HCT116 (cell line): Measurements from ENCODE around the gene ATF1.

Source experiments
- EZH2 ChIP-seq: fragments of 200-600 bp; sonication (generic); IDR thresholded peaks from 2 replicates; pipeline ENCODE4 v1.6.1; 2017; ENCODE audit warnings: antibody characterized with exemption, mixed run types
- EZH2phosphoT487 ChIP-seq: fragments of 200-600 bp; IDR thresholded peaks from 2 replicates; pipeline ENCODE4 v1.6.1; 2018; ENCODE audit warnings: antibody characterized with exemption, borderline replicate concordance
- POLR2A ChIP-seq: IDR thresholded peaks from 2 replicates; pipeline ENCODE4 v1.7.0; 2011; ENCODE audit warnings: borderline replicate concordance; ENCODE audit not compliant: insufficient read depth, insufficient read length; ENCODE audit errors: extremely low read depth
- POLR2AphosphoS5 ChIP-seq: IDR thresholded peaks from 2 replicates; pipeline ENCODE4 v1.6.1; 2011; ENCODE audit warnings: mild to moderate bottlenecking, low read depth, low read length, moderate library complexity
- RAD21 ChIP-seq: IDR thresholded peaks from 2 replicates; pipeline ENCODE4 v1.6.1; 2012; ENCODE audit warnings: low read depth, mild to moderate bottlenecking
- SP1 ChIP-seq: IDR thresholded peaks from 2 replicates; pipeline ENCODE4 v1.6.1; 2012; ENCODE audit warnings: low read depth
- SRF ChIP-seq: IDR thresholded peaks from 2 replicates; pipeline ENCODE4 v1.6.1; 2012; ENCODE audit warnings: low read depth
- TCF7L2 ChIP-seq: IDR thresholded peaks from 2 replicates; pipeline ENCODE4 v1.7.0; 2011; ENCODE audit warnings: borderline replicate concordance, inconsistent platforms; ENCODE audit not compliant: insufficient read depth, insufficient read length; ENCODE audit errors: extremely low read depth
- TF ChIP-seq, protein P1 (sequence below): IDR thresholded peaks from 2 replicates; pipeline ENCODE4 v1.6.1; 2012
- TF ChIP-seq, protein P2 (sequence below), 3 experiments: fragments of 200-600 bp in 1 of 3; sonication (generic) in 1 of 3; IDR thresholded peaks in 2 of 3; conservative IDR thresholded peaks in 1 of 3; 2 replicates each; pipeline ENCODE4 v1.5.1; 2012 to 2017; ENCODE audit warnings: low read depth in 2 of 3, low read length in 2 of 3, antibody characterized with exemption in 1 of 3, borderline replicate concordance in 1 of 3, control low read depth in 1 of 3, mild to moderate bottlenecking in 1 of 3, mixed read lengths in 1 of 3, mixed run types in 1 of 3, moderate library complexity in 1 of 3; ENCODE audit not compliant: insufficient read depth in 1 of 3
- TF ChIP-seq, protein P3 (sequence below): IDR thresholded peaks from 2 replicates; pipeline ENCODE4 v1.6.1; 2012
- TF ChIP-seq, protein P4 (sequence below): IDR thresholded peaks from 2 replicates; pipeline ENCODE4 v1.6.1; 2011; ENCODE audit warnings: mild to moderate bottlenecking, low read length, moderate library complexity; ENCODE audit not compliant: insufficient replicate concordance; ENCODE audit errors: extremely low read depth

DNA sequence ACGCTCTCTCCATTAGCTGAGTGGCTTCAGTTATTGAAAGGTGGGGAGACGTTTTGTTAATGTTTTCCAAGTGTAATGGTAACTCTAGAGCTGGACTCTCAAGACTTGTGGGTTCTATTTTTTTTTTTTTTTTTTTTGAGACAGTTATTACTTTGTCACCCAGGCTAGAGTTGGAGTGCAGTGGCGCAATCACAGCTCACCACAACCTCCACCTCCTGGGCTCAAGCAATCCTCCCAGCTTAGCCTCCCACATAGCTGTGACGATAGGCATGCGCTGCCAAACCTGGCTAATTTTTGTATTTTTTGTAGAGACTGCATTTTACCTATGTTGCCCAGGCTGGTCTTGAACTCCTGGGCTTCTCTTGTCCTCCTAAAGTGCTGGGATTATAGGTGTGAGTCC, 26.2 kb downstream of the ATF1 start:
- no peak for TF ChIP-seq POLR2A
- TF ChIP-seq, protein P1, sequence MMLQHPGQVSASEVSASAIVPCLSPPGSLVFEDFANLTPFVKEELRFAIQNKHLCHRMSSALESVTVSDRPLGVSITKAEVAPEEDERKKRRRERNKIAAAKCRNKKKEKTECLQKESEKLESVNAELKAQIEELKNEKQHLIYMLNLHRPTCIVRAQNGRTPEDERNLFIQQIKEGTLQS = no peak
- TF ChIP-seq SRF = no peak
- TF ChIP-seq, protein P2, sequence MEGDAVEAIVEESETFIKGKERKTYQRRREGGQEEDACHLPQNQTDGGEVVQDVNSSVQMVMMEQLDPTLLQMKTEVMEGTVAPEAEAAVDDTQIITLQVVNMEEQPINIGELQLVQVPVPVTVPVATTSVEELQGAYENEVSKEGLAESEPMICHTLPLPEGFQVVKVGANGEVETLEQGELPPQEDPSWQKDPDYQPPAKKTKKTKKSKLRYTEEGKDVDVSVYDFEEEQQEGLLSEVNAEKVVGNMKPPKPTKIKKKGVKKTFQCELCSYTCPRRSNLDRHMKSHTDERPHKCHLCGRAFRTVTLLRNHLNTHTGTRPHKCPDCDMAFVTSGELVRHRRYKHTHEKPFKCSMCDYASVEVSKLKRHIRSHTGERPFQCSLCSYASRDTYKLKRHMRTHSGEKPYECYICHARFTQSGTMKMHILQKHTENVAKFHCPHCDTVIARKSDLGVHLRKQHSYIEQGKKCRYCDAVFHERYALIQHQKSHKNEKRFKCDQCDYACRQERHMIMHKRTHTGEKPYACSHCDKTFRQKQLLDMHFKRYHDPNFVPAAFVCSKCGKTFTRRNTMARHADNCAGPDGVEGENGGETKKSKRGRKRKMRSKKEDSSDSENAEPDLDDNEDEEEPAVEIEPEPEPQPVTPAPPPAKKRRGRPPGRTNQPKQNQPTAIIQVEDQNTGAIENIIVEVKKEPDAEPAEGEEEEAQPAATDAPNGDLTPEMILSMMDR (IDR thresholded peaks at IDR 0.05 in 2 of 3, conservative IDR thresholded peaks at IDR 0.05 in 1 of 3; ENCODE audit: borderline replicate concordance in 1 of 3, insufficient read depth in 1 of 3, low read depth in 2 of 3, low read length in 2 of 3) = no peak
- no peak for TF ChIP-seq SP1
- TF ChIP-seq RAD21 = no peak
- no peak for TF ChIP-seq POLR2AphosphoS5
- TF ChIP-seq EZH2 = no peak
- no peak for TF ChIP-seq TCF7L2
- TF ChIP-seq, protein P3, sequence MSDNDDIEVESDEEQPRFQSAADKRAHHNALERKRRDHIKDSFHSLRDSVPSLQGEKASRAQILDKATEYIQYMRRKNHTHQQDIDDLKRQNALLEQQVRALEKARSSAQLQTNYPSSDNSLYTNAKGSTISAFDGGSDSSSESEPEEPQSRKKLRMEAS = no peak
- no peak for TF ChIP-seq EZH2phosphoT487
- TF ChIP-seq, protein P4, sequence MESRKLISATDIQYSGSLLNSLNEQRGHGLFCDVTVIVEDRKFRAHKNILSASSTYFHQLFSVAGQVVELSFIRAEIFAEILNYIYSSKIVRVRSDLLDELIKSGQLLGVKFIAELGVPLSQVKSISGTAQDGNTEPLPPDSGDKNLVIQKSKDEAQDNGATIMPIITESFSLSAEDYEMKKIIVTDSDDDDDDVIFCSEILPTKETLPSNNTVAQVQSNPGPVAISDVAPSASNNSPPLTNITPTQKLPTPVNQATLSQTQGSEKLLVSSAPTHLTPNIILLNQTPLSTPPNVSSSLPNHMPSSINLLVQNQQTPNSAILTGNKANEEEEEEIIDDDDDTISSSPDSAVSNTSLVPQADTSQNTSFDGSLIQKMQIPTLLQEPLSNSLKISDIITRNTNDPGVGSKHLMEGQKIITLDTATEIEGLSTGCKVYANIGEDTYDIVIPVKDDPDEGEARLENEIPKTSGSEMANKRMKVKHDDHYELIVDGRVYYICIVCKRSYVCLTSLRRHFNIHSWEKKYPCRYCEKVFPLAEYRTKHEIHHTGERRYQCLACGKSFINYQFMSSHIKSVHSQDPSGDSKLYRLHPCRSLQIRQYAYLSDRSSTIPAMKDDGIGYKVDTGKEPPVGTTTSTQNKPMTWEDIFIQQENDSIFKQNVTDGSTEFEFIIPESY = no peak
